Motor neuron (in vitro differentiated cells): ENCODE data around the gene CTH. TPM values are rescaled to one million over a fixed set of nuclear protein-coding genes. Genes with fewer than 3 reads are reported as not detected.

Experiments
- total RNA-seq, 8 experiments: library from RNA; unstranded; fragments of 300-600 nt; gene quantifications; 2 replicates each; pipeline versions ENCODE4 v1.2.3 to v1.2.4, GENCODE V29; 2022

The CTH gene
- total RNA-seq, 8 experiments from 2014 or later = 8.3 to 29.7 (median 11.8) TPM

Other genes starting within 250 kb of the CTH start
- gene LRRC40, start 205.7 kb upstream of the CTH start, total RNA-seq = 10 to 100 TPM in 7 of 8 experiments, 1 to 10 TPM in 1; 8.1 to 54.6 (median 34.5) TPM
- 100 to 1,000 TPM; 127 to 267 (median 187) TPM for gene SRSF11, start 189.9 kb upstream of the CTH start, total RNA-seq
- gene ANKRD13C, start 56.5 kb upstream of the CTH start, total RNA-seq = 10 to 100 TPM; 26.6 to 39.0 (median 37.0) TPM